HCT116 (cell line): Measurements from ENCODE around the gene ZNF750. TPM values are rescaled to one million over a fixed set of nuclear protein-coding genes. Genes with fewer than 3 reads are reported as not detected.

Source experiments
- ATAC-seq: fragments of 200-7000 bp; cut with Tn5 transposase; 2 replicates; pipeline ENCODE4 v1.9.1; 2020; ENCODE audit warnings: mild to moderate bottlenecking, moderate library complexity
- BruUV-seq: library from RNA; stranded (reverse); fragments of 400-500 nt; replicated peaks from 2 replicates; lab custom pipeline; 2021; lab: Mats Ljungman, UMichigan
- CTCF ChIA-PET: fragments of 300-600 bp; sonication (Branson Sonifier 250); formaldehyde crosslinking; loops from one replicate; lab custom pipeline; 2021; ENCODE audit warnings: antibody characterized with exemption; lab: Charles Lee
- POLR2A ChIA-PET: fragments of 300-600, 350-600 bp; sonication (Branson Sonifier 250); formaldehyde crosslinking; loops from one replicate; lab custom pipeline; 2021; ENCODE audit warnings: antibody characterized with exemption; lab: Charles Lee
- RAD21 ChIA-PET, 2 experiments: fragments of 300-600 bp; sonication (Branson Sonifier 250); formaldehyde crosslinking; loops; one replicate each; lab custom pipeline; 2023; ENCODE audit warnings: low total read pairs in 2 of 2; ENCODE audit not compliant: uncharacterized antibody in 2 of 2, unreplicated experiment in 2 of 2, low non-redundant PET in 1 of 2; lab: Charles Lee
- DNase-seq: peaks from one replicate; pipeline ENCODE4 v3.0.0-alpha.2; 2010; ENCODE audit warnings: low read depth, low spot score
- H2AFZ ChIP-seq: fragments of 200-600 bp; shearing (Covaris generic), sonication (generic); 2 replicates; pipeline ENCODE4 v1.6.1; 2017; ENCODE audit warnings: low read depth, mixed run types, mixed read lengths, antibody characterized with exemption, low read length; ENCODE audit not compliant: poor library complexity, severe bottlenecking
- H3K27ac ChIP-seq: 2 replicates; pipeline ENCODE4 v1.5.1; 2012; ENCODE audit warnings: low read depth, low read length
- H3K27me3 ChIP-seq: fragments of 200-600 bp; sonication (generic); 2 replicates; pipeline ENCODE4 v1.6.1; 2016; ENCODE audit warnings: mixed run types, low read length, mixed read lengths; ENCODE audit not compliant: insufficient read depth
- H3K36me3 ChIP-seq, 2 experiments: fragments of 200-500 bp in 1 of 2; fragments of 200-600 bp in 1 of 2; sonication (Bioruptor generic) in 1 of 2; sonication (generic) in 1 of 2; 2 replicates each; pipeline versions ENCODE4 v1.5.1 to v1.6.1; 2014 to 2016; ENCODE audit warnings: low read length in 2 of 2, inconsistent platforms in 1 of 2, mixed read lengths in 1 of 2, mixed run types in 1 of 2; ENCODE audit not compliant: insufficient read depth in 2 of 2, control insufficient read depth in 1 of 2
- H3K4me1 ChIP-seq, 2 experiments: fragments of 200-600 bp in 1 of 2; sonication (generic) in 1 of 2; 2 replicates each; pipeline versions ENCODE4 v1.5.1 to v1.6.1; 2012 to 2017; ENCODE audit warnings: low read length in 2 of 2, inconsistent platforms in 1 of 2, mild to moderate bottlenecking in 1 of 2, mixed read lengths in 1 of 2, mixed run types in 1 of 2, moderate library complexity in 1 of 2; ENCODE audit not compliant: insufficient read depth in 2 of 2, control insufficient read depth in 1 of 2
- H3K4me2 ChIP-seq: fragments of 200-600 bp; sonication (generic); 2 replicates; pipeline ENCODE4 v1.6.1; 2017; ENCODE audit warnings: mixed run types, low read length, mixed read lengths
- H3K4me3 ChIP-seq, 2 experiments: fragments of 200-600 bp in 1 of 2; sonication (generic) in 1 of 2; replicated peaks in 1 of 2; 2 replicates each; pipeline ENCODE4 v1.5.1; 2011 to 2016; ENCODE audit warnings: low read length in 2 of 2, control low read depth in 1 of 2, low read depth in 1 of 2, mild to moderate bottlenecking in 1 of 2, mixed read lengths in 1 of 2, mixed run types in 1 of 2
- H3K79me2 ChIP-seq: fragments of 200-600 bp; sonication (generic); 2 replicates; pipeline ENCODE4 v1.6.1; 2017; ENCODE audit warnings: mild to moderate bottlenecking, mixed run types, low read length, moderate library complexity, mixed read lengths; ENCODE audit not compliant: insufficient read depth
- H3K9ac ChIP-seq: fragments of 200-600 bp; sonication (generic); 2 replicates; pipeline ENCODE4 v1.6.1; 2016; ENCODE audit warnings: low read length, mixed read lengths
- H3K9me2 ChIP-seq: fragments of 200-600 bp; sonication (generic), shearing (Covaris generic); 2 replicates; pipeline ENCODE4 v1.6.1; 2017; ENCODE audit warnings: mixed run types, mild to moderate bottlenecking, moderate library complexity; ENCODE audit not compliant: insufficient read depth
- H3K9me3 ChIP-seq, 2 experiments: fragments of 200-500 bp in 1 of 2; fragments of 200-600 bp in 1 of 2; sonication (Bioruptor generic) in 1 of 2; sonication (generic) in 1 of 2; 2 replicates each; pipeline ENCODE4 v1.6.1; 2014 to 2017; ENCODE audit warnings: low read length in 2 of 2, mixed read lengths in 2 of 2, inconsistent platforms in 1 of 2, low read depth in 1 of 2, mild to moderate bottlenecking in 1 of 2, mixed run types in 1 of 2, moderate library complexity in 1 of 2; ENCODE audit not compliant: control insufficient read depth in 1 of 2, insufficient read depth in 1 of 2
- H4K20me1 ChIP-seq: fragments of 200-600 bp; sonication (generic), shearing (Covaris generic); 2 replicates; pipeline ENCODE4 v1.6.1; 2017; ENCODE audit warnings: mixed run types, mild to moderate bottlenecking, moderate library complexity; ENCODE audit not compliant: insufficient read depth
- CBX3 ChIP-seq: IDR thresholded peaks from 2 replicates; pipeline ENCODE4 v1.6.1; 2012; ENCODE audit warnings: low read depth
- CEBPB ChIP-seq: IDR thresholded peaks from 2 replicates; pipeline ENCODE4 v1.6.1; 2012; ENCODE audit warnings: low read depth
- EGR1 ChIP-seq: IDR thresholded peaks from 2 replicates; pipeline ENCODE4 v1.6.1; 2012; ENCODE audit warnings: low read depth
- ELF1 ChIP-seq: IDR thresholded peaks from 2 replicates; pipeline ENCODE4 v1.6.1; 2012; ENCODE audit warnings: low read depth, borderline replicate concordance
- EZH2 ChIP-seq: fragments of 200-600 bp; sonication (generic); IDR thresholded peaks from 2 replicates; pipeline ENCODE4 v1.6.1; 2017; ENCODE audit warnings: antibody characterized with exemption, mixed run types
- EZH2phosphoT487 ChIP-seq: fragments of 200-600 bp; IDR thresholded peaks from 2 replicates; pipeline ENCODE4 v1.6.1; 2018; ENCODE audit warnings: antibody characterized with exemption, borderline replicate concordance
- FOSL1 ChIP-seq: IDR thresholded peaks from 2 replicates; pipeline ENCODE4 v1.6.1; 2012; ENCODE audit warnings: low read depth
- JUND ChIP-seq: IDR thresholded peaks from 2 replicates; pipeline ENCODE4 v1.6.1; 2012
- POLR2AphosphoS5 ChIP-seq: IDR thresholded peaks from 2 replicates; pipeline ENCODE4 v1.6.1; 2011; ENCODE audit warnings: mild to moderate bottlenecking, low read depth, low read length, moderate library complexity
- RAD21 ChIP-seq: IDR thresholded peaks from 2 replicates; pipeline ENCODE4 v1.6.1; 2012; ENCODE audit warnings: low read depth, mild to moderate bottlenecking
- SIN3A ChIP-seq: IDR thresholded peaks from 2 replicates; pipeline ENCODE4 v1.6.1; 2012; ENCODE audit warnings: low read depth
- SP1 ChIP-seq: IDR thresholded peaks from 2 replicates; pipeline ENCODE4 v1.6.1; 2012; ENCODE audit warnings: low read depth
- SRF ChIP-seq: IDR thresholded peaks from 2 replicates; pipeline ENCODE4 v1.6.1; 2012; ENCODE audit warnings: low read depth
- YY1 ChIP-seq: IDR thresholded peaks from 2 replicates; pipeline ENCODE4 v1.6.1; 2011; ENCODE audit warnings: low read length, low read depth, moderate library complexity, mild to moderate bottlenecking; ENCODE audit not compliant: insufficient replicate concordance; ENCODE audit errors: extremely low read depth
- ZFX ChIP-seq: fragments of 450-650 bp; IDR thresholded peaks from 2 replicates; pipeline ENCODE4 v1.6.1; 2017
- ZNF274 ChIP-seq: fragments of 200-500 bp; sonication (Bioruptor generic); IDR thresholded peaks from 2 replicates; pipeline ENCODE4 v1.6.1; 2014; ENCODE audit warnings: mild to moderate bottlenecking, low read depth, low read length, inconsistent platforms
- intact Hi-C: fragments of 100-400 bp; cut with micrococcal nuclease; formaldehyde crosslinking; loops from 2 replicates; pipeline ENCODE4 v1.10.0; 2022
- total RNA-seq: library from RNA; stranded (reverse); gene quantifications from one replicate; pipeline ENCODE4 v1.2.1, GENCODE V29; 2021; ENCODE audit not compliant: unreplicated experiment
- TF ChIP-seq, protein P1 (sequence below), 3 experiments: fragments of 200-600 bp in 1 of 3; sonication (generic) in 1 of 3; IDR thresholded peaks in 2 of 3; conservative IDR thresholded peaks in 1 of 3; 2 replicates each; pipeline ENCODE4 v1.5.1; 2012 to 2017; ENCODE audit warnings: low read depth in 2 of 3, low read length in 2 of 3, antibody characterized with exemption in 1 of 3, borderline replicate concordance in 1 of 3, control low read depth in 1 of 3, mild to moderate bottlenecking in 1 of 3, mixed read lengths in 1 of 3, mixed run types in 1 of 3, moderate library complexity in 1 of 3; ENCODE audit not compliant: insufficient read depth in 1 of 3
- TF ChIP-seq, protein P2 (sequence below): IDR thresholded peaks from 2 replicates; pipeline ENCODE4 v1.6.1; 2012
- TF ChIP-seq, protein P3 (sequence below): IDR thresholded peaks from 2 replicates; pipeline ENCODE4 v1.6.1; 2012; ENCODE audit warnings: low read depth
- TF ChIP-seq, protein P4 (sequence below): IDR thresholded peaks from 2 replicates; pipeline ENCODE4 v1.6.1; 2011; ENCODE audit warnings: mild to moderate bottlenecking, low read length, moderate library complexity; ENCODE audit not compliant: insufficient replicate concordance; ENCODE audit errors: extremely low read depth

Gene ZNF750
- total RNA-seq, 1 experiment from 2014 or later = not detected

DNA sequence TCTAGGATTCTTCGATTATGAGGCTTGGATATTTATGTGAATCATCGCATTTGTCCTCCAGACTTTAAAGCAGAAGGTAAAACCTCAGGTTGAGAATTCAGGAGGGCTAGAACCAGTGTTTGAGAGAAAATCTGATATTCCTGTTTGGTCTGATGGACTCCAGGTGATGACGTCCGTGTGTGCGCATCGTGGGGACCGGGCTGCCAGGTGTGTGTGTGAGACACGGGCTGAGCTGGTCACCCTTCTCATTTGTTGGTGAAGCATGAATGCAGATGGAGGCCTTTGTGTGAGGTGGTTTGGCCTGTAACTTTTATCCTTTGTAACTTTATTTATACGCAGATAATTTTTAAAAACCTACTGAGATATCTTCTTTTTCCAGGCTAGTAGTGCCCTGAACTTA lies 42.8 kb downstream of the ZNF750 start:
- Histone ChIP-seq H3K4me1 (no peaks in the 10 kb centered on the region), H3K4me2 (no peak overlapping the region), H3K79me2 (peaks cover 44% of the 10 kb centered on the region), H2AFZ (no peak overlapping the region), H3K27ac (no peak overlapping the region), H3K36me3 (peaks cover 3 to 17% of the 10 kb centered on the region in 2 experiments; a peak in 2 of 4 replicates), H3K4me3 (no peak overlapping the region), H3K27me3 (no peaks in the 10 kb centered on the region), H3K9ac (no peak overlapping the region), H3K9me2 (no peaks in the 10 kb centered on the region), H3K9me3 (no peaks in the 10 kb centered on the region), H4K20me1 (0 out of 2 replicates have a peak, but pooled peaks cover under 1% of the 10 kb centered on the region)
- no TSS peak for BruUV-seq
- no peak for ATAC-seq
- CTCF ChIA-PET = no interaction called here
- POLR2A ChIA-PET = no interaction called here
- TF ChIP-seq YY1 (no peak), POLR2AphosphoS5 (no peak), JUND (no peak), RAD21 (no peak), FOSL1 (no peak), ZFX (no peak), SP1 (no peak), ZNF274 (no peak), EZH2 (no peak), CEBPB (no peak), SRF (no peak), ELF1 (no peak), EGR1 (no peak), SIN3A (no peak), EZH2phosphoT487 (no peak), CBX3 (no peak)
- TF ChIP-seq, protein P1, sequence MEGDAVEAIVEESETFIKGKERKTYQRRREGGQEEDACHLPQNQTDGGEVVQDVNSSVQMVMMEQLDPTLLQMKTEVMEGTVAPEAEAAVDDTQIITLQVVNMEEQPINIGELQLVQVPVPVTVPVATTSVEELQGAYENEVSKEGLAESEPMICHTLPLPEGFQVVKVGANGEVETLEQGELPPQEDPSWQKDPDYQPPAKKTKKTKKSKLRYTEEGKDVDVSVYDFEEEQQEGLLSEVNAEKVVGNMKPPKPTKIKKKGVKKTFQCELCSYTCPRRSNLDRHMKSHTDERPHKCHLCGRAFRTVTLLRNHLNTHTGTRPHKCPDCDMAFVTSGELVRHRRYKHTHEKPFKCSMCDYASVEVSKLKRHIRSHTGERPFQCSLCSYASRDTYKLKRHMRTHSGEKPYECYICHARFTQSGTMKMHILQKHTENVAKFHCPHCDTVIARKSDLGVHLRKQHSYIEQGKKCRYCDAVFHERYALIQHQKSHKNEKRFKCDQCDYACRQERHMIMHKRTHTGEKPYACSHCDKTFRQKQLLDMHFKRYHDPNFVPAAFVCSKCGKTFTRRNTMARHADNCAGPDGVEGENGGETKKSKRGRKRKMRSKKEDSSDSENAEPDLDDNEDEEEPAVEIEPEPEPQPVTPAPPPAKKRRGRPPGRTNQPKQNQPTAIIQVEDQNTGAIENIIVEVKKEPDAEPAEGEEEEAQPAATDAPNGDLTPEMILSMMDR (IDR thresholded peaks at IDR 0.05 in 2 of 3, conservative IDR thresholded peaks at IDR 0.05 in 1 of 3; ENCODE audit: borderline replicate concordance in 1 of 3, insufficient read depth in 1 of 3, low read depth in 2 of 3, low read length in 2 of 3) = no peak
- TF ChIP-seq, protein P2, sequence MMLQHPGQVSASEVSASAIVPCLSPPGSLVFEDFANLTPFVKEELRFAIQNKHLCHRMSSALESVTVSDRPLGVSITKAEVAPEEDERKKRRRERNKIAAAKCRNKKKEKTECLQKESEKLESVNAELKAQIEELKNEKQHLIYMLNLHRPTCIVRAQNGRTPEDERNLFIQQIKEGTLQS = no peak
- TF ChIP-seq, protein P3, sequence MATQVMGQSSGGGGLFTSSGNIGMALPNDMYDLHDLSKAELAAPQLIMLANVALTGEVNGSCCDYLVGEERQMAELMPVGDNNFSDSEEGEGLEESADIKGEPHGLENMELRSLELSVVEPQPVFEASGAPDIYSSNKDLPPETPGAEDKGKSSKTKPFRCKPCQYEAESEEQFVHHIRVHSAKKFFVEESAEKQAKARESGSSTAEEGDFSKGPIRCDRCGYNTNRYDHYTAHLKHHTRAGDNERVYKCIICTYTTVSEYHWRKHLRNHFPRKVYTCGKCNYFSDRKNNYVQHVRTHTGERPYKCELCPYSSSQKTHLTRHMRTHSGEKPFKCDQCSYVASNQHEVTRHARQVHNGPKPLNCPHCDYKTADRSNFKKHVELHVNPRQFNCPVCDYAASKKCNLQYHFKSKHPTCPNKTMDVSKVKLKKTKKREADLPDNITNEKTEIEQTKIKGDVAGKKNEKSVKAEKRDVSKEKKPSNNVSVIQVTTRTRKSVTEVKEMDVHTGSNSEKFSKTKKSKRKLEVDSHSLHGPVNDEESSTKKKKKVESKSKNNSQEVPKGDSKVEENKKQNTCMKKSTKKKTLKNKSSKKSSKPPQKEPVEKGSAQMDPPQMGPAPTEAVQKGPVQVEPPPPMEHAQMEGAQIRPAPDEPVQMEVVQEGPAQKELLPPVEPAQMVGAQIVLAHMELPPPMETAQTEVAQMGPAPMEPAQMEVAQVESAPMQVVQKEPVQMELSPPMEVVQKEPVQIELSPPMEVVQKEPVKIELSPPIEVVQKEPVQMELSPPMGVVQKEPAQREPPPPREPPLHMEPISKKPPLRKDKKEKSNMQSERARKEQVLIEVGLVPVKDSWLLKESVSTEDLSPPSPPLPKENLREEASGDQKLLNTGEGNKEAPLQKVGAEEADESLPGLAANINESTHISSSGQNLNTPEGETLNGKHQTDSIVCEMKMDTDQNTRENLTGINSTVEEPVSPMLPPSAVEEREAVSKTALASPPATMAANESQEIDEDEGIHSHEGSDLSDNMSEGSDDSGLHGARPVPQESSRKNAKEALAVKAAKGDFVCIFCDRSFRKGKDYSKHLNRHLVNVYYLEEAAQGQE = no peak
- TF ChIP-seq, protein P4, sequence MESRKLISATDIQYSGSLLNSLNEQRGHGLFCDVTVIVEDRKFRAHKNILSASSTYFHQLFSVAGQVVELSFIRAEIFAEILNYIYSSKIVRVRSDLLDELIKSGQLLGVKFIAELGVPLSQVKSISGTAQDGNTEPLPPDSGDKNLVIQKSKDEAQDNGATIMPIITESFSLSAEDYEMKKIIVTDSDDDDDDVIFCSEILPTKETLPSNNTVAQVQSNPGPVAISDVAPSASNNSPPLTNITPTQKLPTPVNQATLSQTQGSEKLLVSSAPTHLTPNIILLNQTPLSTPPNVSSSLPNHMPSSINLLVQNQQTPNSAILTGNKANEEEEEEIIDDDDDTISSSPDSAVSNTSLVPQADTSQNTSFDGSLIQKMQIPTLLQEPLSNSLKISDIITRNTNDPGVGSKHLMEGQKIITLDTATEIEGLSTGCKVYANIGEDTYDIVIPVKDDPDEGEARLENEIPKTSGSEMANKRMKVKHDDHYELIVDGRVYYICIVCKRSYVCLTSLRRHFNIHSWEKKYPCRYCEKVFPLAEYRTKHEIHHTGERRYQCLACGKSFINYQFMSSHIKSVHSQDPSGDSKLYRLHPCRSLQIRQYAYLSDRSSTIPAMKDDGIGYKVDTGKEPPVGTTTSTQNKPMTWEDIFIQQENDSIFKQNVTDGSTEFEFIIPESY = no peak
- RAD21 ChIA-PET = no interaction called here
- intact Hi-C loops = no loop called here
- DNase-seq = no peak
